Mucosa of rectum (tissue), 2 donors: ENCODE data around the gene HSPB9.

Source experiments
- H3K27ac ChIP-seq, 2 donors: one replicate each; pipeline ENCODE4 v1.7.0; 2013; ENCODE audit warnings: inconsistent platforms in 2 of 2, low read depth in 2 of 2, low read length in 2 of 2
- H3K27me3 ChIP-seq, 2 donors: one replicate each; pipeline ENCODE4 v1.7.0; 2013; ENCODE audit warnings: low read length in 2 of 2; ENCODE audit not compliant: control insufficient read depth in 2 of 2, insufficient read depth in 2 of 2
- H3K36me3 ChIP-seq, 2 donors: one replicate each; pipeline ENCODE4 v1.7.0; 2013; ENCODE audit warnings: low read length in 2 of 2; ENCODE audit not compliant: control insufficient read depth in 2 of 2, insufficient read depth in 2 of 2
- H3K4me1 ChIP-seq, 2 donors: one replicate each; pipeline ENCODE4 v1.7.0; 2013; ENCODE audit warnings: low read length in 2 of 2, mild to moderate bottlenecking in 1 of 2; ENCODE audit not compliant: control insufficient read depth in 2 of 2, insufficient read depth in 2 of 2
- H3K4me3 ChIP-seq, 2 donors: one replicate each; pipeline ENCODE4 v1.7.0; 2013; ENCODE audit warnings: low read length in 2 of 2
- H3K9ac ChIP-seq, 2 donors: one replicate each; pipeline ENCODE4 v1.7.0; 2013; ENCODE audit warnings: low read length in 2 of 2, low read depth in 1 of 2, mild to moderate bottlenecking in 1 of 2
- H3K9me3 ChIP-seq, 2 donors: one replicate each; pipeline ENCODE4 v1.7.0; 2013; ENCODE audit warnings: low read length in 2 of 2; ENCODE audit not compliant: control insufficient read depth in 2 of 2
- donor health status: healthy.
- donor health status: Normal muscosa, but diverticular disease.

HSPB9 gene

GRCh38 chr17:42101513-42102292 is 20.9 kb upstream of the HSPB9 start:
- no peaks in the 10 kb centered on the region for H3K9me3 ChIP-seq

GRCh38 chr17:42103221-42103954 is 19.2 kb upstream of the HSPB9 start:
- Histone ChIP-seq H3K9me3 (no peaks in the 10 kb centered on the region), H3K27me3 (no peaks in the 10 kb centered on the region), H3K4me3 (no peak overlapping the region), H3K36me3 (peaks cover 0 to 8% of the 10 kb centered on the region in 2 donors), H3K27ac (no peak overlapping the region), H3K9ac (no peak overlapping the region), H3K4me1 (no peaks in the 10 kb centered on the region)

More at GRCh38 chr17:42101513-42102292, 20.9 kb upstream of the HSPB9 start:
- Histone ChIP-seq H3K4me1 (peaks cover 0 to 4% of the 10 kb centered on the region in 2 donors), H3K36me3 (peaks cover 0 to 8% of the 10 kb centered on the region in 2 donors), H3K4me3 (no peak overlapping the region), H3K9ac (no peak overlapping the region), H3K27me3 (peaks cover 13 to 14% of the 10 kb centered on the region in 2 donors), H3K27ac (no peak overlapping the region)

DNA sequence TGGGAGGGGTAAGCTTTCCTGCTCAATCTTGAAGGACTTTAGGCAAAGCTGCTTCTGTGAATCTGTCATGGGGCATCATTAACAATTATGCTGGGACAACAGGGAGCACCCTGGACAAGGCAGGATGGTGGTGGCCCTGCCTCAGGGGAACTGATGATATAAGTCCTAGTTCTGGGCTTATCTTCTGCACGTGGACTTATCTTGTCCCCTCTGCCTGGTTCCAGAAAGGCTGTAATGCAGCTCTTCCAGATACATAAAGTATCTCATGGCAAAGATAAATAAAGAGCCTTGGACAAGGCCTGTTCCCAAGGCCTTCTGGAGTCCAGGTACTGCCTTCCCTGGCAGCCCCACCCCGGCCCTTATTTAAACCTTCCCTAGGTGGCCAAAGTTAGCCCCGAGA is 18.3 kb upstream of the HSPB9 start:
- Histone ChIP-seq H3K27ac (no peak overlapping the region), H3K9me3 (no peaks in the 10 kb centered on the region), H3K4me1 (no peaks in the 10 kb centered on the region), H3K27me3 (no peaks in the 10 kb centered on the region), H3K9ac (no peak overlapping the region), H3K4me3 (no peak overlapping the region), H3K36me3 (peaks cover 5 to 11% of the 10 kb centered on the region in 2 donors)

GRCh38 chr17:42106009-42106408 is 16.6 kb upstream of the HSPB9 start:
- no peaks in the 10 kb centered on the region for H3K4me1 ChIP-seq
- H3K27me3 ChIP-seq: no peaks in the 10 kb centered on the region
- H3K27ac ChIP-seq: no peak overlapping the region
- no peaks in the 10 kb centered on the region for H3K9me3 ChIP-seq
- no peak overlapping the region for H3K4me3 ChIP-seq
- no peak overlapping the region for H3K9ac ChIP-seq
- H3K36me3 ChIP-seq: peaks cover 5 to 11% of the 10 kb centered on the region in 2 donors

DNA sequence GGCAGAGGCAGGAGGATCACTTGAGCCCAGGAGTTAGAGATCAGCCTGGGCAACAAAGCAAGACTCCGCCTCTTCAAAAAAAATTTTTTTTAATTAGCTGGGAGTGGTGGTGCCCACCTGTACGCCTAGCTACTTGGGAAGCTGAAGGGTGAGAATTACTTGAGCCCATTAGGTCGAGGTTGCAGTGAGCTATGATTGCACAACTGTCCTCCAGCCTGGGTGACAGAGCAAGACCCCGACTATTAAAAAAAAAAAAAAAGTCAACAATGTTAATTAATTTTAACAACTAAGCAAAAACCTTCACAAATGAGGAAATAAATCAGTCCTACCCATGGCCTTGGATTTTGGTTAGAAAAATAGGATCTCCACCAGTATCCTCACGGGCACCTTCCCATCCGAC is 15.5 kb upstream of the HSPB9 start:
- Histone ChIP-seq H3K27ac (no peak overlapping the region), H3K4me1 (peaks cover 10 to 11% of the 10 kb centered on the region in 2 donors), H3K4me3 (no peak overlapping the region), H3K36me3 (peaks cover 5 to 11% of the 10 kb centered on the region in 2 donors), H3K27me3 (no peaks in the 10 kb centered on the region), H3K9me3 (no peaks in the 10 kb centered on the region), H3K9ac (no peak overlapping the region)

DNA sequence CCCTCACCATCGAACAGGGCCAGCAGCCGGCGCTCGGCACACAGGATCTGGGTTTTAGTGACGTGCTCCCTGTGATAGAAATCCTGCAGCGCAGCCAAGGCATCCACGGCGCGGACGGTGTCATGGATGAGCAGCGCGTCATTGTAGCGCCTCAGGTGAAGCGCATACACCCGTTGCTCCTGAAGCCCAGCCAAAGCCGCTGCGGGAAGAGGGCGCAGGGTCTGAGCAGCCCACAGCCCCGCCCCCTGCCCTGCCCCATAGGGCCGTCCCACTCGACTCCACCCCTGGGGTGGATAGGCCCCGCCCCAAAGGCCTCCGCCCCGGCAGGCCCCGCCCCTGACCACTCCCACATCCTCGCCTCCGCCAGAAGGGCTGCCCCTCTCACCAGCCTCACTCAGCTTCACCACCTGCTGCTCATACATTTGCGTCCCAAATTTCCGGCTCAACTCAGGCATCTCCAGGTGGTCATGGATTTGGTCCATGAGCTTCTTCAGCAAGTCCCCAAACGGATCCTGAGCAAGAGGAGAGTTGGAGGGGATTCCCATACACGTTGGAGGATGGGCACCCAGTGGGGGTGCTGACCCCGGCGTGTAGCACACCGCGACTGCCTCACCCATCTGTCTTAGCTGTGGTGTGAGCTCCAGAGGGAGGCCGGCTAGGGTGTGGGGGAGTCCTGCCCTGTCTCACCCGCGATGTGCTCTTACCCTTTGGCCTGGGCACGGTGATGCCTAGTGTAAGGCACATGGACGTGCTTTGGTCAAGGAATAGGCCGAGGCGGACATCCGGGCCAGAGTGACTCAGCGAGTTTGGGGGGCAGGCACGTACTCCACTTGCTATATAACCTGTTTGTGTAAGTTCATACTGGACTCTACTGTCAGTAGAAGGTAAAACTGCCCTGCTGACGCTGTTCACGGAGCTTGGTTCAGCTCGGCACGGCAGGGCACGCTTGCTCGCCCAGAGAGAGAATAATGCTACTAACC is 14.7 kb upstream of the HSPB9 start:
- H3K27me3 ChIP-seq: no peaks in the 10 kb centered on the region
- no peak overlapping the region for H3K9ac ChIP-seq
- no peak overlapping the region for H3K27ac ChIP-seq
- peaks cover 14 to 16% of the 10 kb centered on the region in 2 donors for H3K4me1 ChIP-seq
- no peak overlapping the region for H3K4me3 ChIP-seq
- no peaks in the 10 kb centered on the region for H3K9me3 ChIP-seq
- peaks cover 5 to 11% of the 10 kb centered on the region in 2 donors for H3K36me3 ChIP-seq

DNA sequence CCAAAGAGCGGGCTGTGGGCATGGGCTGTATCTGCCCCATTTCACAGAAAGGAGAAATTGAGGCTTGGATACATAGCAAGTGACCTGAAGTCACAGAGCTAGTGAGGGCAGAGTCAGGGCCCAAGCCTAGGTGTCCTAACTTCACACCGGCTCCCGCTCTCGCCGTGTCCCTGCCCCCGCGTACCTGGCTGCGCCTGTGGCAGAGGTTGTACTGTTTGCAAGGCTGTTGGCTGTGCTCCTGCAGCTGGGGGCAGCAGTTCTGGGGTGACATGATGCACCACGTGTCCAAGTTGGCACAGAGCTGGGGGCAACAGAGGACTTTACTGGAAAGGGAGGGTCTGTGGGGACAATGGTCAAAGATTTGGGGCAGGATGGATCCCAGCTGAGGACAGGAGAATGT is 13.5 kb upstream of the HSPB9 start:
- Histone ChIP-seq H3K27me3 (no peaks in the 10 kb centered on the region), H3K36me3 (peaks cover 5 to 11% of the 10 kb centered on the region in 2 donors), H3K4me3 (no peak overlapping the region), H3K27ac (no peak overlapping the region), H3K9me3 (no peaks in the 10 kb centered on the region), H3K4me1 (peaks cover 17 to 21% of the 10 kb centered on the region in 2 donors), H3K9ac (no peak overlapping the region)

DNA sequence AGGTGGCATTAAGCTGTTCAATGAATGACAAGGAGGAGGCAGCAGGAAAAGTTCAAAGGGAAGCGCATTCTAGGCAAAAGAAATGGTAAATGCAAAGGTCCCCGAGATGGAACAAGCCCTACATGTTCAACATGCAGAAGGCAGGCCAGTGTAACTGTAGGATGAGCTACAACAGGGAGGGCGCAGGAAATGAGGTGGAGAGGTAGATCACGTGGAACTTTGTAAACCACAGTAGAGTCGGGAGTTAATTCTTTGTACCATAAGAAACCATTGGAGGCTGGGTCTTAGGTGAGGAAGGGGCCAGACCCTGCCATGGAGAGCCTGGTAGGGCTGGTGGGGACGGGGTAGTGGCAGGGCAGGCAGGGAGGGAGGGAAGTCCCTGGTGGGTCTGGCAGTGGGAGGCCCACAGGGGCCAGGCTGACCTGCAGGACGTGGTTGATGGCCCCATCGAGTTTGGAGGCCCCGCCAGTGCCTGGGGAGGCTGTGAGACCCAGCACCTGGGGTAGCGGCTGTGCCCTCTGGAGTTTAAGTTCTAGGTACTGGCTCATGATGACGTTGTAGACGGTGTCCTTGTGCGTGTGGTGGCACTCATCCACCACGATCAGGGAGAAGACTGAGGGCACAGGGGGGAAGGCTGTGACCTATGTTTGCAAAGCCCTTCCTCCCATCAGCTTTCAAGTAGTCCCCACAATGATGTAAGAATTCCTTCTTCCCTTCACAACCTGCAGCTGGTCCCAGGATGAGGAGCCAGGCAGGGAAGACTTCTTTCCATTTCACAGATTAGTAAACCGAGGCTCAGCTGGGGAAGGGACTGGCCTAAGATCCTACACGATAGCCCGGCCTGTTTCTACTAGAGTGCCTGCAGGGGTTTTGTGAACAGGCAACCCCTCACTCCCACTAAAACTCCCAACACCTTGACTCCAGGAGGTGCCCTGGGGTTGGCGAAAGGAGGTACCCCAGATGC is 12.0 kb upstream of the HSPB9 start:
- no peak overlapping the region for H3K27ac ChIP-seq
- H3K27me3 ChIP-seq: no peaks in the 10 kb centered on the region
- no peak overlapping the region for H3K9ac ChIP-seq
- no peak overlapping the region for H3K4me3 ChIP-seq
- peaks cover 7 to 8% of the 10 kb centered on the region in 2 donors for H3K36me3 ChIP-seq
- H3K4me1 ChIP-seq: peaks cover 17 to 21% of the 10 kb centered on the region in 2 donors
- no peaks in the 10 kb centered on the region for H3K9me3 ChIP-seq

- H3K36me3 ChIP-seq: peaks cover 7 to 8% of the 10 kb centered on the region in 2 donors
- H3K27ac ChIP-seq: peak overlapping the region in 1 of 2 donors; percentile 95
- peaks cover 17 to 21% of the 10 kb centered on the region in 2 donors for H3K4me1 ChIP-seq
- no peaks in the 10 kb centered on the region for H3K9me3 ChIP-seq
- peak overlapping the region in 1 of 2 donors; percentile 87 for H3K4me3 ChIP-seq
- no peaks in the 10 kb centered on the region for H3K27me3 ChIP-seq
- H3K9ac ChIP-seq: peak overlapping the region in 1 of 2 donors; percentile 82
Measured at GRCh38 chr17:42111265-42111636, 11.4 kb upstream of the HSPB9 start.
